ENCODE results near the gene TRAPPC6A.

TRAPPC6A gene

DNA sequence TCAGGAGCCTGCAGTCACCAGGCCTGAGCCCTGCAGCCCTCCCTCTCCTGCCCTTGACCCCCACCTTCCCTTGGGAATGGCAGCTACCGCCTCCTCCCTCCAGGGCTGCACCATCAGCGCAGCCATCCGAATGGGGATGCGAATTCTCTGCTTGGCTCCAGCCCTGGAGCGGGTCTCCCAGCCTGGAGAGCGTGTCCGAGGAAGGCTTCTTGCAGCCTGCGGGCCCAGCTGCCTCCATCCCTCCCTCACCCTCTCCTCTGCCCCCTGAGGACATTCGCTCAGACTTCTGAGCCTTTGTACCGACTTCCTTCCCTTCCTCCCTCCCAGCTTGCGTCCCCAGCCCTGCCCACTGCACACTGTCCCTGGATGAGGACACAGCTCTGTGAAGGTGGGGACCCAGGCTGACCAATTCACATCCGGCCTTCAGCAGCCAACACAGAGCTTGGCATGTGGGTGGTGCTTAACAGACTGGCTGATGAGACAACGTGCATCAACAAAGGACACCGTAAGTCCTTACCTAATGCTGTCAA is 11.2 kb downstream of the TRAPPC6A start:
- Mint-ChIP-seq H3K36me3 (ENCODE audit: insufficient read depth) (peaks cover 4% of the 10 kb centered on the region), H3K9me3 (no peaks in the 10 kb centered on the region), H3K27ac (ENCODE audit: low read depth) (no peak overlapping the region), H3K4me1 (peaks cover 36% of the 10 kb centered on the region), H3K4me3 (no peak overlapping the region), H3K27me3 (no peaks in the 10 kb centered on the region)
- DNase-seq (ENCODE audit: low spot score in 2 of 2) = no peak
- ATAC-seq (replicated peaks; ENCODE audit: extremely low read depth, poor library complexity, severe bottlenecking) = no peak

DNA sequence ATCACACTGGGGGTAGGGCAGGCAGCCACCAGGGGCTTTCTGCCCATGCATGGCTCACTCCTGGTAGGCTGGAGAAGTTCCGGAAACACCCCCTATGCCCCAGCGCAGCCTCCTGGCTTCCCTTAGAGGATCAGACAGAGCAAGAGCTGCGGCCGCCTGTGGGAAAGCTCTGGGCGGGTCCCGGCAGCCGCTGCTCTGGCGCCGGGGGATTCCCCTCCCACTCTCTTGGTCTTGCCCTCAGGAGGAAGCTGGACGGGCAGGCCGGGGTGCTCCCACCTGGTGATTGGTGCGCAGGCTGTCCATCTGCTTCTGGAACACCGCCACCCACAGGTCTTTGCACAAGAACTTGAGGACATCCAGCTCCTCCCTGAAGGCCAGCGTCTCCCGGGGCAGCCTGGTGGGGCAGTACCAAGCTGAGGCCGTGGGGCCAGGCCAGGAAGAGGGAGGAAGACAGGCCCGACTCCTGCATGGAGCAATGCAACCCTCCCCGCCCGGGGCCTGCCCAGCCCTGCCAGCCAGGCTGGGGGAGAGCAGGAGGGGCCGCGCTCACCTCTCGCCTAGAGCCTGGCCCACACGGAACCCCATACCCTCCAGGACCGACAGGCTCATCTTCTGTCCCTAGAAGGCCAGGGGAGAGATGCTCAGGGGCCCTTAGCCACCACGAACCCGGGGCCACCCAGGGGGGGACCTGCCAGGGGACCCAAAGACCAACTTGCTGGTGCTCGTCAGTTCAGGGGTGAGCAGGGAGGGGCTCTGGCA is 13.3 kb downstream of the TRAPPC6A start:
- peak overlapping the region; percentile 61 for H3K27ac Mint-ChIP-seq (ENCODE audit: low read depth)
- H3K9me3 Mint-ChIP-seq = no peaks in the 10 kb centered on the region
- ATAC-seq (replicated peaks; ENCODE audit: extremely low read depth, poor library complexity, severe bottlenecking) (peak; percentile 82), DNase-seq (ENCODE audit: low spot score in 2 of 2) (peak; percentile 28 to 38)
- H3K4me3 Mint-ChIP-seq = peak overlapping the region; percentile 45
- peaks cover 10% of the 10 kb centered on the region for H3K27me3 Mint-ChIP-seq
- peaks cover 24% of the 10 kb centered on the region for H3K4me1 Mint-ChIP-seq
- peaks cover 7% of the 10 kb centered on the region for H3K36me3 Mint-ChIP-seq (ENCODE audit: insufficient read depth)

DNA sequence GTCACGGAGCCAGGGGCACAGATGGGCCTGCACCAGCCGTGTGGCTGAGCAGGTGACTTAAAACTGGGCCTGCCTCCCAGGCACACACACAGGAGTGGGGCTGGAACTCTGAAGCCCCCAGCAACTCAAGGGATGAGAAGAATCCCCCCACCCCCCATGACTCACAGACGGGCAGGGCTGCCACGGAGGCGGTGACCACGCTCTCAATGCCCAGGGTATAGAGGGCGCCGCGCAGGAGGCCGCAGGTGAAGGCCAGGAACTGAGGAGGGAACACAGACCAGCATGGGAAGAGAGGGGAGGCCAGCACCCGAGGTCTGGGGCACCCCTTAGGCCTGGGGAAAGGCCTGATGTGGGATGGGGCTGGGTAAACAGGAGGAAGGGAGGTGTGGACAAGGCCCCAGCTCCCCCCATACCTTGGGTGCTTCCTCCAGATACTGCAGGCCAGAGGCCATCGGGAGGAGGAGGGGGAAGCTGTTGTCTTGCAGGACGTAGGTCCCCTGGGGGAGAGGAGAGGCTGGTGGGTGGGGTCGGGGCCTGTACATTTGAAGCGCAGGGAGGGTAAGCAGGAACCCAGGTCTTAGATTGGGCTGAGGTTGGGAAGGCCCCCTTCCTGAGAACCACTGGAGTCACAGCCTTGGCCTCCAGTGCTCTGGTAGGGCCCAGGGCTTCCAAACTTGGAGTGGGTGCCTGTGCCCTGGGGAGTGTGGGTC is 14.1 kb downstream of the TRAPPC6A start:
- Mint-ChIP-seq H3K4me1 (peaks cover 21% of the 10 kb centered on the region), H3K27me3 (peaks cover 11% of the 10 kb centered on the region), H3K27ac (ENCODE audit: low read depth) (peak overlapping the region; percentile 61), H3K36me3 (ENCODE audit: insufficient read depth) (peaks cover 7% of the 10 kb centered on the region), H3K4me3 (peak overlapping the region; percentile 45), H3K9me3 (no peaks in the 10 kb centered on the region)
- no peak for ATAC-seq (replicated peaks; ENCODE audit: extremely low read depth, poor library complexity, severe bottlenecking)
- no peak for DNase-seq (ENCODE audit: low spot score in 2 of 2)

DNA sequence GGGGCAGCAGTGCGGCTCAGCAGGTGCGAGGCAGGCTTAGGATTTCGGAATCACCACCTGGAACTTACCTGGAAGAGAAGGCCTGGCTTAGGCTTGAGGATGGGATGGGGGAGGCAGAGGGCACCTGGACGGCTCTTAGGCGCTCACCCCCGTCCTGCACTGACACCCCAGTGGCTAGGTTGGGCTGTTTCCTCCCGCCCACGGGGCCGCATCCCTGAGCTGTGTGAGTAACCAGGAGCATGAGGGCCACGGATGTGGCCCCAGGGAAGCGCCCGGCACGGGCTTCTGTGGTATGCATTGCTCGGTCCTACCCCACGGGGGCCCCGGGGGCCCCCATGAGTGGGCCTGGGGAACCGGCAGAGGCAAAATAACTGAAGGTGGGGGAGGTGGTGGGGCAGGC is 14.9 kb downstream of the TRAPPC6A start:
- Mint-ChIP-seq H3K4me3 (no peak overlapping the region), H3K27ac (ENCODE audit: low read depth) (no peak overlapping the region), H3K9me3 (no peaks in the 10 kb centered on the region), H3K36me3 (ENCODE audit: insufficient read depth) (peaks cover 7% of the 10 kb centered on the region), H3K4me1 (peaks cover 16% of the 10 kb centered on the region), H3K27me3 (peaks cover 15% of the 10 kb centered on the region)
- DNase-seq (ENCODE audit: low spot score in 2 of 2) (no peak), ATAC-seq (replicated peaks; ENCODE audit: extremely low read depth, poor library complexity, severe bottlenecking) (no peak)

DNA sequence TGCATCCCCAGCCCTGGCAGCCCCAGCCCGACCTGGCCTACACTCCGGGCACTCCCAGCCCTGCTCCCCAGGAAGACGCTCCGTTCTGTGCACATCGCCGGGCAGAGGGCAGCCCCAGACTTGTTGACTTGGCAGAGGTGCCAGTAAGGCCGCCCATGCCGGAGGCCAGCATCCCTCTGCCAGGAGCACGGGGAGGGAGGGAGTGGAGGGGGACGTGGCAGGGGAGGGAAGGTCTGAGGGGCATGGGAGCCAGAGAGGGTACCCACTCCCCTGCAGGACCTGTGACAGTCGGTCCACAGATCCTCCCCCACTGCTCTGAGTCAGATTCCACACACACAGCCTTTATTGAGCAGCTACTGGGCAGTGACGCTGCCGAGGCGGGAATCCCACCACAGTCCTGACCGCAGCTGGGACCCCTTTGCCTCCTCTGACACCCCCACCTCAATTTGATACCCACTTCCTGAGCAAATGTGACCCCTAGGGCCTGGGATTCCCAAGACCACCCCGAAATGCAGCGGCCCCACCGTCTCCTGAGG is 15.4 kb downstream of the TRAPPC6A start:
- Mint-ChIP-seq H3K27me3 (peaks cover 20% of the 10 kb centered on the region), H3K36me3 (ENCODE audit: insufficient read depth) (peaks cover 7% of the 10 kb centered on the region), H3K4me3 (no peak overlapping the region), H3K27ac (ENCODE audit: low read depth) (no peak overlapping the region), H3K9me3 (no peaks in the 10 kb centered on the region), H3K4me1 (peaks cover 16% of the 10 kb centered on the region)
- no peak for ATAC-seq (replicated peaks; ENCODE audit: extremely low read depth, poor library complexity, severe bottlenecking)
- DNase-seq (ENCODE audit: low spot score in 2 of 2) = no peak

DNA sequence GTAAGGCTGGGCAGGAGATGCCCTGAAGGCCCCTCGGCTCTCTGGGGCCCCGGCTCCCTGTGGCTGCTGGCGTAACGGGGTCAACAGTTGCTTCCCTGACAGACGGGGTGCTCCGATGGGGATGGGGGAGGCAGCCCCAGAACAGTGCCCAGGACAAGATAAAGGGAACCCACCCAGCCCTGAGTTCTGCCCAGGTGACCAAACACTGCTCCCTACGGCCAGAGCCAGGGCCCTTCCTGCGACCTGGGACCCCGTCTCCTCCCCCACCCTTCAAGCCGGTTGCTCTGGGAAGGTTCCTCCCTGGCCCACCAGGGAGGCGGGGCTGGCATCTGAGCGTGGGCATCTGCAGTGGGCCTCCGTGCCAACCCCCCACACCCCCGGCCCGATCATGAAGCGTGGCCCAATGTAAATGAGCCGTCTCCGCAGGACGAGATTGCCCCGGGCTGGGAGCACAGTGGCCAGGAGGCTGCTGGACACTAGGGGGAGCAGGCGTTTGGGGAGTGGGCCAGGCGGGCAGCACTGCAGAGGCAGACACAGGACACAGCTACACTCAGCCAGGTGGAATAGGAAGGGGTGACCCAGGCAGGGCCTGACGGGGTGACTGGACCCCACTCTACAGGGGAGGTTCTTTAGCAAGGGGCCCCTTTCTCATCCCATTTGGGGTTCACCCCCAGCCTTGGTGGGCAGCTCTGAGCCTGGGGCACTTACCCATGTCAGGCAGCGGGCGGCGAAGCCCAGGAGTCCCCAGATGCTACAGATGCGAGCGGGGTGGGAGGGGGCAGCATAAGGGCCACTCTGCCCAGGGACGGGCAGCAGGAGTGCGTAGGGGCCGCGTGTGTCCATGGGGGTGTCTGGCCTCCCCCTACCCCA is 16.1 kb downstream of the TRAPPC6A start:
- no peak overlapping the region for H3K4me3 Mint-ChIP-seq
- DNase-seq (ENCODE audit: low spot score in 2 of 2) = no peak
- peaks cover 26% of the 10 kb centered on the region for H3K27me3 Mint-ChIP-seq
- H3K27ac Mint-ChIP-seq (ENCODE audit: low read depth) = no peak overlapping the region
- peaks cover 7% of the 10 kb centered on the region for H3K36me3 Mint-ChIP-seq (ENCODE audit: insufficient read depth)
- H3K4me1 Mint-ChIP-seq = peaks cover 20% of the 10 kb centered on the region
- no peak for ATAC-seq (replicated peaks; ENCODE audit: extremely low read depth, poor library complexity, severe bottlenecking)
- H3K9me3 Mint-ChIP-seq = no peaks in the 10 kb centered on the region

DNA sequence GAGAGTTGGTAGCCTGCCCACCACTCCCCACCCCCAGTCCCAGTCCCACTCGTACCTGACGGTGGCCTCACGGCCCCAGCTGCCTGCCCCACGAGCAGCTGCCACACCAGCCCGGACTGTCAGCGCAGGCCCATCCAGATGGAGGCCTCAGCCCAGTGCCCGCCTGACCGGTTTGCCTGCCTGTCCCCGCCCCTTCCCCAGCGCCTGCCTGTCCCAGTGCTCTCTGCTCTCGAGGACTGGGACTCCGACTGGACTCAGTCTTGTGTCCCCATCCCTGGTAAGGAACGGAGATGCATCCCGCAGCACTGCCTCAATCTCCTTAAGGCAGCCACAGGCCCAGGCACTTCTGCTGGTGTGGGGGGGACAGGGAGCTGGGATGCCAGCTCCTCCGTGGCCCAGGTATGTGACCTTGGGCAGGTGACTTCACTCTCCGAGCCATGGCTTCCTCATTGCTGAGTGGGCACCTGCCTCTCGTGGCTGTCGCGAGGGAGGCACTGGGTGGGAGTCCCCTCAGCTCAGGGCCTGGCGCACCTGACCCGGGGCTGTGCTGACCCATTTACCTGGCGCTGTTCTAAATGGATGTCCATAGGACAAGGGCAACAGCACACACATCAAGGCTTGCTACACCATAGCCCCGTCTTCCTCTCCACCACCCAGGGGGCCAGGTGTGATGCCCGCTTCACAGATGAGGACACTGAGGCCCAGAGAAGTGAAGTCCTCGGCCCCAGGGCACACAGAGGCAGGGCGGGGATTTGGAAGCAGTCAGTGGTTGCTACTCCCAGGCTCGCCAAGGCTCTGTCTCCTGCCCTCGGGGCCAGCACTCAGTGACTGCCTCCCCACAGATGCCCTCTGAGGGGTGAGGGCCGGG is 16.9 kb downstream of the TRAPPC6A start, which contains the start of gene NKPD1:
Gene NKPD1 (minus strand): TSS at position 113 of the 868 bp plus-strand sequence. CDS start 832 bp downstream, outside the sequence.
- Mint-ChIP-seq H3K9me3 (no peaks in the 10 kb centered on the region), H3K4me3 (no peak within 1 kb of the TSS), H3K4me1 (peaks cover 21% of the 10 kb centered on the region), H3K36me3 (ENCODE audit: insufficient read depth) (peaks cover 7% of the 10 kb centered on the region), H3K27ac (ENCODE audit: low read depth) (no peak within 1 kb of the TSS), H3K27me3 (peaks cover 31% of the 10 kb centered on the region)
- DNase-seq (ENCODE audit: low spot score in 2 of 2) (no peak), ATAC-seq (replicated peaks; ENCODE audit: extremely low read depth, poor library complexity, severe bottlenecking) (no peak)

DNA sequence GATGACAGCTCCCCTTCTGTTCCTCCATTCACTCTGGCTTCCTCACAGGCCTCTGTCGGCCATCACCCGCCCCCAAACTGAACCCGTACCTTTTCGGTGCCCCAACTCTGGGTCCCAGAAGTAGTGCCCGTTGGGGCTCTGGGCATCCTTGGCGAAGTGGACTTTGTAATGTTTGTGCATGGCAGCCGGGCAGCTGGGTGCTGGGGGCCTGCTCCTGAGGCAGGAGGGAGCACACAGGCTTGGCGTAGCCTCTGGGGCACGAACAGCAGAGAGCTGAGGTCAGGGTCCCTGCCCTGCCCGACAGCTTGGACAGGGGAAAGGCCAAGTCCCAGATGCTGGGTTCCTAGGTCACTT is 18.1 kb downstream of the TRAPPC6A start:
- Mint-ChIP-seq H3K4me1 (peaks cover 16% of the 10 kb centered on the region), H3K27me3 (peaks cover 31% of the 10 kb centered on the region), H3K4me3 (no peak overlapping the region), H3K27ac (ENCODE audit: low read depth) (no peak overlapping the region), H3K9me3 (no peaks in the 10 kb centered on the region), H3K36me3 (ENCODE audit: insufficient read depth) (peaks cover 9% of the 10 kb centered on the region)
- no peak for DNase-seq (ENCODE audit: low spot score in 2 of 2)
- ATAC-seq (replicated peaks; ENCODE audit: extremely low read depth, poor library complexity, severe bottlenecking) = no peak

DNA sequence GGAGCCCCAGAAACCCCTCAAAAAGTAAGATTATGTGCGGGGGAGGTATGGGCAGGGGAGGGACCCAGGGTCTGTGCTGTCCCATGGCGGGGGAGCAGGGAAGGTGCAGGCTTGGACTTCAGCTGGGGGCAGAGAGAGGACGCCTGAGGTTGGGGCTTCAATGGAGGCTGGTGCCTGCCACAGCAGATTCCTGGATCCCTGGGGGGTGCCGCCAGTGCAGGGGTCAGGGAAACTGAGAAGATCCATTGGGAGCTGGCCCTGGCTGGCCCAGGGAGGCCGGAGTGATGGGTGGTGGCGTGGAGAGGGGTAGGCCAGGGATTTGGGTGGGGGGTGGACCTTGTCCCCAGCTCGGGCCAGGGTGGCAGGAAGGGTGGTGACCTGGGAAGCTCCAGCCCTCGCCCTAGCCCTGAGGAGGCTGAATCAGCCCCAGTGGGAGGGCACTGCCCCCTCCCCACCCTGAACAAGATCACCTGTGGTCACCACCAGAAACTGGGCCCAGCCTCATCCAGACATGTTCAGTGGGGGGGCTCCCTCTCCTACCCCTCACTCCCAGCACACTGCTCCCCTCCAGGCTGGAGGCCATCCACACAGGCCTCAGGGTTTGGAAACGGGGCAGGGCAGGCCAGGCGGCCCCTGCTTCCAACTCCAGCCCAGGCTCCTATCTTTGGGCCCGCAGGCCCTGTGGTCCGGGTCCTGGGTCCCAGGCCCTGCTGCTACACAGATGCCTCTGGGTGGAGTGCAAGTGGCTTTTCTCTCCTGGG is 18.6 kb downstream of the TRAPPC6A start:
- H3K36me3 Mint-ChIP-seq (ENCODE audit: insufficient read depth) = peaks cover 9% of the 10 kb centered on the region
- DNase-seq (ENCODE audit: low spot score in 2 of 2) (no peak), ATAC-seq (replicated peaks; ENCODE audit: extremely low read depth, poor library complexity, severe bottlenecking) (no peak)
- H3K9me3 Mint-ChIP-seq = no peaks in the 10 kb centered on the region
- peaks cover 15% of the 10 kb centered on the region for H3K4me1 Mint-ChIP-seq
- H3K27me3 Mint-ChIP-seq = peaks cover 32% of the 10 kb centered on the region
- no peak overlapping the region for H3K27ac Mint-ChIP-seq (ENCODE audit: low read depth)
- no peak overlapping the region for H3K4me3 Mint-ChIP-seq

DNA sequence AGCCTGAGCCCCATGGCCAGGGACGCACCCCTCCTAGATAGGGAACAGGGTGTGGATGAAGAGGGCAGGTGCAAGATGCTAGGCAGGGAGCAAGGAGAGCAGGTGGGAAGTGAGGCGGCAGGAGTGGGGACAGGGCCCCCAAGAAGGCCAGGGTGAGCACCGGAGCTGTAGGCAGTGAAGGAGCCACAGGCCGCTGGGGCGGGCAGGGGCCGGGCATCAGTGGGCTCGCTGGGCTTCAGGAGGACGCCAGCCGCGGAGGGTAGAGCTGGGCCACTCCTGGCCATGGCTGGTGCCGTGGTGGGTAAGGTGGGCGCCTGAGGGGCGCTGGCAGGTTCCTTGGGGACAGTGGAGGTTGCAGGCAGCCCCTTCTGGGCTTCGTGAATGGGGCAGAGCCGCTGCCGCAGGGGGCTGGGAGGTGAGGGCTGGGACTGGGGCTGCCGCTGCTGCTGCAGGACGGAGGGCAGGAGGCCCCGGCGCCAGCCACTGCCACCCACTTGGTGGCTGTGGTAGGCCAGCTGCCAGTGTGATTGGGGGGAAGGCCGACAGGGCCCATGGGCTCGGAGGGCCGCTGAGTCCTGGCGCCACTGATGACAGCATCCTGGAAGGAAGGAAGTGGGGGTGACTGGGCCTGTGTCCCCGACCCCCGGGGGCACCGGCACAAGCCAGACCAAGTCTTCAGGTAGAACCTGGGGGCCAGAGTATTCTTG is 19.4 kb downstream of the TRAPPC6A start:
- H3K27ac Mint-ChIP-seq (ENCODE audit: low read depth) = peak overlapping the region; percentile 79
- H3K4me3 Mint-ChIP-seq = no peak overlapping the region
- peaks cover 15% of the 10 kb centered on the region for H3K4me1 Mint-ChIP-seq
- H3K36me3 Mint-ChIP-seq (ENCODE audit: insufficient read depth) = peaks cover 9% of the 10 kb centered on the region
- DNase-seq (ENCODE audit: low spot score in 2 of 2) = no peak
- peaks cover 39% of the 10 kb centered on the region for H3K27me3 Mint-ChIP-seq
- no peak for ATAC-seq (replicated peaks; ENCODE audit: extremely low read depth, poor library complexity, severe bottlenecking)
- H3K9me3 Mint-ChIP-seq = no peaks in the 10 kb centered on the region
